H9 (cell line): ENCODE results near the gene C15orf61. TPM values are rescaled to one million over a fixed set of nuclear protein-coding genes. Genes with fewer than 3 reads are reported as not detected.

Experiments used
- DNase-seq: peaks from one replicate; pipeline ENCODE4 v3.0.0-alpha.2; 2017
- H2AFZ ChIP-seq: one replicate; pipeline ENCODE4 v1.6.1; 2013; ENCODE audit warnings: mild to moderate bottlenecking, low read length, control low read depth, moderate library complexity
- H2AK5ac ChIP-seq: 2 replicates; pipeline ENCODE4 v1.6.1; 2013; ENCODE audit warnings: low read length, control low read depth, mixed read lengths; ENCODE audit not compliant: insufficient read length
- H2BK120ac ChIP-seq: one replicate; pipeline ENCODE4 v1.6.1; 2013; ENCODE audit warnings: low read depth, mild to moderate bottlenecking, low read length, control low read depth, inconsistent platforms; ENCODE audit not compliant: poor library complexity, severe bottlenecking
- H2BK12ac ChIP-seq: 2 replicates; pipeline ENCODE4 v1.6.1; 2013; ENCODE audit warnings: low read length, control low read depth, mixed read lengths, low read depth; ENCODE audit not compliant: insufficient read length
- H2BK15ac ChIP-seq: 2 replicates; pipeline ENCODE4 v1.6.1; 2013; ENCODE audit warnings: low read depth, low read length, control low read depth
- H2BK20ac ChIP-seq: one replicate; pipeline ENCODE4 v1.6.1; 2013; ENCODE audit warnings: low read depth, mild to moderate bottlenecking, low read length, control low read depth, inconsistent platforms; ENCODE audit not compliant: poor library complexity, severe bottlenecking
- H2BK5ac ChIP-seq: 2 replicates; pipeline ENCODE4 v1.6.1; 2013; ENCODE audit warnings: low read length, control low read depth, mixed read lengths; ENCODE audit not compliant: insufficient read length
- H3K14ac ChIP-seq: 2 replicates; pipeline ENCODE4 v1.6.1; 2013; ENCODE audit warnings: low read length, control low read depth; ENCODE audit not compliant: insufficient read depth
- H3K18ac ChIP-seq: 2 replicates; pipeline ENCODE4 v1.6.1; 2013; ENCODE audit warnings: low read depth, mild to moderate bottlenecking, mixed read lengths, low read length, control low read depth; ENCODE audit not compliant: insufficient read length
- H3K23ac ChIP-seq: 2 replicates; pipeline ENCODE4 v1.6.1; 2013; ENCODE audit warnings: low read length, control low read depth, mixed read lengths, low read depth; ENCODE audit not compliant: insufficient read length
- H3K23me2 ChIP-seq: 2 replicates; pipeline ENCODE4 v1.6.1; 2013; ENCODE audit warnings: low read depth, mild to moderate bottlenecking, mixed read lengths, low read length, control low read depth; ENCODE audit not compliant: insufficient read length, poor library complexity, severe bottlenecking
- H3K27ac ChIP-seq: 2 replicates; pipeline ENCODE4 v1.5.1; 2013; ENCODE audit warnings: low read length, control low read depth, mixed read lengths, low read depth; ENCODE audit not compliant: insufficient read length
- H3K27me3 ChIP-seq: 2 replicates; pipeline ENCODE4 v1.6.1; 2013; ENCODE audit warnings: low read length, control low read depth, inconsistent platforms; ENCODE audit not compliant: insufficient read depth
- H3K4ac ChIP-seq: 2 replicates; pipeline ENCODE4 v1.6.1; 2013; ENCODE audit warnings: low read depth, mild to moderate bottlenecking, control low read depth, inconsistent platforms, low read length, moderate library complexity
- H3K4me1 ChIP-seq: 2 replicates; pipeline ENCODE4 v1.6.1; 2013; ENCODE audit warnings: low read length, control low read depth, inconsistent platforms; ENCODE audit not compliant: insufficient read depth
- H3K4me2 ChIP-seq: 2 replicates; pipeline ENCODE4 v1.6.1; 2013; ENCODE audit warnings: low read length, control low read depth, mixed read lengths; ENCODE audit not compliant: insufficient read length, insufficient read depth
- H3K56ac ChIP-seq: 2 replicates; pipeline ENCODE4 v1.6.1; 2013; ENCODE audit warnings: low read depth, mild to moderate bottlenecking, mixed read lengths, low read length, control low read depth; ENCODE audit not compliant: insufficient read length
- H3K79me1 ChIP-seq: 2 replicates; pipeline ENCODE4 v1.6.1; 2013; ENCODE audit warnings: low read depth, mild to moderate bottlenecking, moderate library complexity, low read length, control low read depth, inconsistent platforms; ENCODE audit not compliant: insufficient read depth, poor library complexity, severe bottlenecking
- H3K79me2 ChIP-seq: 2 replicates; pipeline ENCODE4 v1.6.1; 2013; ENCODE audit warnings: low read length, control low read depth, inconsistent platforms; ENCODE audit not compliant: insufficient read depth
- H3K9ac ChIP-seq: 2 replicates; pipeline ENCODE4 v1.6.1; 2013; ENCODE audit warnings: low read length, control low read depth, mixed read lengths; ENCODE audit not compliant: insufficient read length; ENCODE audit errors: extremely low read depth
- H3K9me3 ChIP-seq: one replicate; pipeline ENCODE4 v1.6.1; 2013; ENCODE audit warnings: low read depth, low read length, inconsistent platforms; ENCODE audit not compliant: control insufficient read depth
- H3T11ph ChIP-seq: one replicate; pipeline ENCODE4 v1.6.1; 2013; ENCODE audit warnings: mild to moderate bottlenecking, low read length, control low read depth, inconsistent platforms
- H4K20me1 ChIP-seq: one replicate; pipeline ENCODE4 v1.6.1; 2013; ENCODE audit not compliant: control insufficient read depth, insufficient read length, insufficient read depth
- H4K5ac ChIP-seq: 2 replicates; pipeline ENCODE4 v1.6.1; 2013; ENCODE audit warnings: low read depth, mild to moderate bottlenecking, mixed read lengths, low read length, control low read depth; ENCODE audit not compliant: insufficient read length
- H4K8ac ChIP-seq: replicated peaks from 2 replicates; pipeline ENCODE4 v1.6.1; 2013; ENCODE audit warnings: low read length, control low read depth, mixed read lengths, low read depth; ENCODE audit not compliant: insufficient read length
- H4K91ac ChIP-seq: 2 replicates; pipeline ENCODE4 v1.6.1; 2013; ENCODE audit warnings: low read depth, mild to moderate bottlenecking, moderate library complexity, mixed read lengths, low read length, control low read depth; ENCODE audit not compliant: insufficient read length
- H3K27ac Mint-ChIP-seq, 3 experiments: 2 replicates in 2 of 3; 3 replicates in 1 of 3; pipeline ENCODE4 v1.8.0; 2020 to 2021; ENCODE audit warnings: mixed read lengths in 3 of 3, mild to moderate bottlenecking in 1 of 3, moderate library complexity in 1 of 3
- H3K27me3 Mint-ChIP-seq: 2 replicates; pipeline ENCODE4 v1.8.0; 2021; ENCODE audit warnings: low read depth, mild to moderate bottlenecking, moderate library complexity, mixed read lengths
- H3K36me3 Mint-ChIP-seq, 3 experiments: 2 replicates in 2 of 3; 3 replicates in 1 of 3; pipeline ENCODE4 v1.8.0; 2020 to 2021; ENCODE audit warnings: low read depth in 3 of 3, mixed read lengths in 3 of 3; ENCODE audit not compliant: insufficient read depth in 1 of 3
- H3K4me1 Mint-ChIP-seq, 2 experiments: 2 replicates each; pipeline ENCODE4 v1.8.0; 2020; ENCODE audit warnings: mixed read lengths in 2 of 2
- H3K4me3 Mint-ChIP-seq, 2 experiments: 2 replicates in 1 of 2; 3 replicates in 1 of 2; pipeline ENCODE4 v1.8.0; 2020 to 2021; ENCODE audit warnings: mild to moderate bottlenecking in 2 of 2, mixed read lengths in 2 of 2, moderate library complexity in 1 of 2
- H3K9me3 Mint-ChIP-seq, 2 experiments: 2 replicates in 1 of 2; 3 replicates in 1 of 2; pipeline ENCODE4 v1.8.0; 2020; ENCODE audit warnings: mild to moderate bottlenecking in 2 of 2, mixed read lengths in 2 of 2, moderate library complexity in 1 of 2
- WGBS: extraction: QIAGEN DNeasy Blood & Tissue Kit; methylation state at CpG from one replicate; pipeline ENCODE4 v1.1.7; 2013; ENCODE audit warnings: missing lambda C conversion rate, low lambda C conversion rate, mixed read lengths; ENCODE audit not compliant: insufficient read length; ENCODE audit errors: extremely low coverage; 5-methylcytosine and 5-hydroxymethylcytosine counted together
- total RNA-seq: library from RNA; stranded (reverse); gene quantifications from 2 replicates; pipeline ENCODE4 v1.2.1, GENCODE V29; 2021
- TF ChIP-seq, protein P1 (sequence below): fragments of 200-600 bp; sonication (generic); conservative IDR thresholded peaks from 3 replicates; pipeline ENCODE4 v1.8.0; 2021; ENCODE audit warnings: antibody characterized with exemption, mild to moderate bottlenecking

Gene C15orf61
- total RNA-seq, 1 experiment from 2014 or later = 2.6 TPM

GRCh38 chr15:67509918-67510317 is 11.0 kb upstream of the C15orf61 start:
- H4K8ac ChIP-seq = no peak overlapping the region
- H2BK5ac ChIP-seq = no peak overlapping the region
- H3K4ac ChIP-seq = no peak overlapping the region
- Mint-ChIP-seq H3K4me1 (no peaks in the 10 kb centered on the region), H3K9me3 (no peaks in the 10 kb centered on the region), H3K4me3 (no peak overlapping the region), H3K27me3 (no peaks in the 10 kb centered on the region), H3K36me3 (peaks cover 0 to 10% (median 0%) of the 10 kb centered on the region in 3 experiments; a peak in 2 of 7 replicates), H3K27ac (no peak overlapping the region)
- no peak for DNase-seq
- H3K23me2 ChIP-seq = no peaks in the 10 kb centered on the region
- no peak overlapping the region for H3K4me2 ChIP-seq
- no peak overlapping the region for H4K5ac ChIP-seq
- TF ChIP-seq, protein P1, sequence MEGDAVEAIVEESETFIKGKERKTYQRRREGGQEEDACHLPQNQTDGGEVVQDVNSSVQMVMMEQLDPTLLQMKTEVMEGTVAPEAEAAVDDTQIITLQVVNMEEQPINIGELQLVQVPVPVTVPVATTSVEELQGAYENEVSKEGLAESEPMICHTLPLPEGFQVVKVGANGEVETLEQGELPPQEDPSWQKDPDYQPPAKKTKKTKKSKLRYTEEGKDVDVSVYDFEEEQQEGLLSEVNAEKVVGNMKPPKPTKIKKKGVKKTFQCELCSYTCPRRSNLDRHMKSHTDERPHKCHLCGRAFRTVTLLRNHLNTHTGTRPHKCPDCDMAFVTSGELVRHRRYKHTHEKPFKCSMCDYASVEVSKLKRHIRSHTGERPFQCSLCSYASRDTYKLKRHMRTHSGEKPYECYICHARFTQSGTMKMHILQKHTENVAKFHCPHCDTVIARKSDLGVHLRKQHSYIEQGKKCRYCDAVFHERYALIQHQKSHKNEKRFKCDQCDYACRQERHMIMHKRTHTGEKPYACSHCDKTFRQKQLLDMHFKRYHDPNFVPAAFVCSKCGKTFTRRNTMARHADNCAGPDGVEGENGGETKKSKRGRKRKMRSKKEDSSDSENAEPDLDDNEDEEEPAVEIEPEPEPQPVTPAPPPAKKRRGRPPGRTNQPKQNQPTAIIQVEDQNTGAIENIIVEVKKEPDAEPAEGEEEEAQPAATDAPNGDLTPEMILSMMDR = no peak
- no peaks in the 10 kb centered on the region for H3K9me3 ChIP-seq
- H3K9ac ChIP-seq = no peak overlapping the region
- no peaks in the 10 kb centered on the region for H3K79me2 ChIP-seq
- no peak overlapping the region for H3K14ac ChIP-seq
- no peaks in the 10 kb centered on the region for H3K27me3 ChIP-seq
- H2BK120ac ChIP-seq = no peak overlapping the region
- no peaks in the 10 kb centered on the region for H3K79me1 ChIP-seq
- no peak overlapping the region for H2BK15ac ChIP-seq
- no peak overlapping the region for H3T11ph ChIP-seq
- no peak overlapping the region for H2AK5ac ChIP-seq
- H3K4me1 ChIP-seq = no peaks in the 10 kb centered on the region; the same call in 1 of the 2 replicates
- no peak overlapping the region for H2AFZ ChIP-seq
- no peaks in the 10 kb centered on the region for H4K20me1 ChIP-seq
- no peak overlapping the region for H3K27ac ChIP-seq
- H4K91ac ChIP-seq = no peak overlapping the region
- no peak overlapping the region for H3K56ac ChIP-seq
- H2BK12ac ChIP-seq = no peak overlapping the region
- H2BK20ac ChIP-seq = no peak overlapping the region
- H3K23ac ChIP-seq = no peak overlapping the region
- WGBS = no CpG with 5 or more reads among the region's 4 CpGs
- H3K18ac ChIP-seq = no peak overlapping the region
